ENCODE measurements around the gene BANF2.
"Not testable (repeated sequence)": the region's sequence is repeated elsewhere in the genome, so short reads cannot be mapped to it uniquely, and the experiment has no call there.

Gene BANF2

GRCh38 chr20:17699931-17700351, at the start of gene BANF2:
TSS of gene BANF2 (plus strand) at chr20:17699966. CDS start at chr20:17725026, 25,060 bp downstream.
- no peak for DNase-seq (ENCODE audit: low read depth in 1 of 2, low spot score in 1 of 2)

GRCh38 chr20:17650301-17651128, 49.3 kb upstream of the BANF2 start:
- no peak for DNase-seq (ENCODE audit: low read depth in 1 of 2, low spot score in 1 of 2)

GRCh38 chr20:17651129-17651759, 48.5 kb upstream of the BANF2 start:
- DNase-seq (ENCODE audit: low read depth in 1 of 2, low spot score in 1 of 2) = no peak

GRCh38 chr20:17651760-17652388, 47.9 kb upstream of the BANF2 start:
- DNase-seq (ENCODE audit: low read depth in 1 of 2, low spot score in 1 of 2) = no peak

GRCh38 chr20:17652411-17652810, 47.4 kb upstream of the BANF2 start:
- no peak for DNase-seq (ENCODE audit: low read depth in 1 of 2, low spot score in 1 of 2)

GRCh38 chr20:17653835-17654648, 45.7 kb upstream of the BANF2 start:
- DNase-seq (ENCODE audit: low read depth in 1 of 2, low spot score in 1 of 2) = no peak

GRCh38 chr20:17654649-17655285, 45.0 kb upstream of the BANF2 start:
- DNase-seq (ENCODE audit: low read depth in 1 of 2, low spot score in 1 of 2) = no peak

- no peak for DNase-seq (ENCODE audit: low read depth in 1 of 2, low spot score in 1 of 2)
Observed at GRCh38 chr20:17655286-17655651, 44.5 kb upstream of the BANF2 start.

- no peak for DNase-seq (ENCODE audit: low read depth in 1 of 2, low spot score in 1 of 2)
Observed at GRCh38 chr20:17655865-17656479, 43.8 kb upstream of the BANF2 start.

GRCh38 chr20:17657079-17657825, 42.5 kb upstream of the BANF2 start:
- DNase-seq (ENCODE audit: low read depth in 1 of 2, low spot score in 1 of 2) = no peak

GRCh38 chr20:17657898-17658647, 41.7 kb upstream of the BANF2 start:
- DNase-seq (ENCODE audit: low read depth in 1 of 2, low spot score in 1 of 2) = no peak

GRCh38 chr20:17658648-17658993, 41.1 kb upstream of the BANF2 start:
- no peak for DNase-seq (ENCODE audit: low read depth in 1 of 2, low spot score in 1 of 2)

GRCh38 chr20:17659344-17659743, 40.4 kb upstream of the BANF2 start:
- not testable (repeated sequence) for DNase-seq (ENCODE audit: low read depth in 1 of 2, low spot score in 1 of 2)

- no peak for DNase-seq (ENCODE audit: low read depth in 1 of 2, low spot score in 1 of 2)
Observed at GRCh38 chr20:17659801-17660200, 40.0 kb upstream of the BANF2 start.

GRCh38 chr20:17660667-17661066, 39.1 kb upstream of the BANF2 start:
- no peak for DNase-seq (ENCODE audit: low read depth in 1 of 2, low spot score in 1 of 2)

- DNase-seq (ENCODE audit: low read depth in 1 of 2, low spot score in 1 of 2) = no peak
Observed at GRCh38 chr20:17661121-17661744, 38.5 kb upstream of the BANF2 start.

- DNase-seq (ENCODE audit: low read depth in 1 of 2, low spot score in 1 of 2) = no peak
Observed at GRCh38 chr20:17662333-17663039, 37.3 kb upstream of the BANF2 start.

GRCh38 chr20:17663040-17663399, 36.7 kb upstream of the BANF2 start:
- DNase-seq (ENCODE audit: low read depth in 1 of 2, low spot score in 1 of 2) = no peak

Data from stimulated activated CD4-positive, alpha-beta T cell treated with anti-CD3 and anti-CD28 coated beads, Interleukin-15, amount 100 ng/mL, for 1 hour (primary cell).